Muscle of back (tissue), 11 donors: ENCODE data around the gene TPCN2. TPM values are rescaled to one million over a fixed set of nuclear protein-coding genes. Genes with fewer than 3 reads are reported as not detected.
A peak's percentile ranks its signal among the peaks of the same experiment; 100 is the strongest.
"Not testable (repeated sequence)": the region's sequence is repeated elsewhere in the genome, so short reads cannot be mapped to it uniquely, and the experiment has no call there.

Experiments used
- DNase-seq, 3 donors: peaks; one replicate each; pipeline versions ENCODE4 v3.0.0 to v3.0.0-alpha.2; 2013
- polyA plus RNA-seq, 10 donors: library from polyadenylated mRNA; unstranded; fragments of 120-200 nt; gene quantifications; one replicate each; pipeline ENCODE4 v1.2.1, GENCODE V29; 2013; ENCODE audit not compliant: insufficient read length in 10 of 10

TPCN2 gene
- polyA plus RNA-seq, 10 donors = 5.8 to 10.4 (median 7.7) TPM

- peak in 2 of 3 donors; percentile 24 to 42 for DNase-seq
Measured at GRCh38 chr11:69075421-69076128, 26.8 kb downstream of the TPCN2 start.

GRCh38 chr11:69076129-69076791 lies 27.5 kb downstream of the TPCN2 start:
- no peak for DNase-seq

GRCh38 chr11:69076977-69077376 lies 28.2 kb downstream of the TPCN2 start:
- not testable (repeated sequence) for DNase-seq

GRCh38 chr11:69078508-69078907 lies 29.8 kb downstream of the TPCN2 start:
- no peak for DNase-seq

- no peak for DNase-seq
Measured at GRCh38 chr11:69078930-69079605, 30.3 kb downstream of the TPCN2 start.

- no peak for DNase-seq
Measured at GRCh38 chr11:69079661-69080256, 31.0 kb downstream of the TPCN2 start.

GRCh38 chr11:69080257-69080995 lies 31.7 kb downstream of the TPCN2 start:
- no peak for DNase-seq

DNA sequence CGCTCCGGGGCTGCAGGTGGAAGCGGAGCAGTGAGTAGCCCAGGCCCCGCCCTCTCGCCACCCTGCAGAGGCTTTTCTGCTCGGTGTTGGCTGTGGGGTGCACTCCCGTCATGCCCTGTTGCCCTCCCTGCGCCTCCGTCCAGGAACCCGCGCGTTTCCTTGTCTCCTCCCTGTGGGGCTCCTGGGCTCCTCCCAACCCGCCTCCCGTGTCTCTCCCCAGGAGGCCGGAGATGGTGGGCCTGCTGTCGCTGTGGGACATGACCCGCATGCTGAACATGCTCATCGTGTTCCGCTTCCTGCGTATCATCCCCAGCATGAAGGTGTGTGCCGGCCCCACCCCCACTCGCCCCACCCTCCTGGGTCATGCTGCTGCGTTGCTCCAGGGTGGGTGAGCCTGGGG lies 32.4 kb downstream of the TPCN2 start:
- DNase-seq = no peak

DNA sequence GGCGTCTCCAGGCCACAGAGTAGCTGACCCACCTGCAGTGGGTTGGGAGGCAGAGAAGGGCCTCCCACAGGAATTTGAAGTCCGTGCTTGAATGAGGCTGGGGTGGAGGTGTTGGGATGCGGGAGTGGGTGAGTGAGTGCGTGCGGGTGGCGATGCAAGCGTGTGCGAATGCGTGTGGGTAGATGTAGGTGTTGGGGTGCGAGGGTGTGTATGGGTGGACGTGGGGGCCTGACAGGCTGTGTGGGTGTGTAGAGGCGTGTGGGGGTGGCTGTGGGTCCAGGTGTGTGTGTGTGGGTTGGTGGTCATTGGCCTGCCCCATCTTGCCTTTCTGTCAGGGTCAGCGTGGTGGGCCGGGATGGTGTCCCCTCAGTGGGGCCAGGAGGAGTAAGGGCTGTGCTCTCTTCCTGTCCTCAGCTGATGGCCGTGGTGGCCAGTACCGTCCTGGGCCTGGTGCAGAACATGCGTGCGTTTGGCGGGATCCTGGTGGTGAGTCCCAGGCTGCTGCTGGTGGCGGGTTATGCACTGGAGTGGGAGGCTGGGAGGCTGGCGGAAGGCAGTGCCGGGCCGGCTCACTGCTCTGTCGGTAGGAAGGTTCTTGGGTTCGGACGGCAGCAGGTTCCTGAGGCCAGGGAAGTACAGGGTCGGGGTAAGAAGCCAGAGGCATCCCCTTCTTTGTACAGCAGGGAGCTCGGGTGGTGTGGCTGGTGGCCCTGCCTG lies 35.0 kb downstream of the TPCN2 start:
- DNase-seq = no peak

DNA sequence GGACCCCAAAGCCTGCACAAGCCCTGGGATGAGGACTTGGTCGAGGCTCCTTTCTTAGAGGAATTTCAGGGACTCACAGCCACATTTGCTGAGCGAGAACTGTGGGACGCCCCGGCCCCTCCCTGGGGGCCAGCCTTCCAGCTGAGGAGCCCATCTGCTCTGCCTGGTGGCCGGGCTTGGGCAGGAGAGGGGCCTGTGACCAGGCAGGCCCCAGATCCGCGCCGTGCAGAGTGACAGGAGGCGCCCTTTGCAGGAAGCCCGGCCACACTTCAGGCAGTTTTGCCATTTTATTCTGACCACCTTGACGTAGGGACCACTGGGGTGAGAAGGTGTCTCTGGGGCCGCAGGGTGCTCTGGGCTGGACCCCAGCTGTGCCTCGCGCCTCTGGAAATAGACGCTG lies 35.6 kb downstream of the TPCN2 start:
- no peak for DNase-seq

DNA sequence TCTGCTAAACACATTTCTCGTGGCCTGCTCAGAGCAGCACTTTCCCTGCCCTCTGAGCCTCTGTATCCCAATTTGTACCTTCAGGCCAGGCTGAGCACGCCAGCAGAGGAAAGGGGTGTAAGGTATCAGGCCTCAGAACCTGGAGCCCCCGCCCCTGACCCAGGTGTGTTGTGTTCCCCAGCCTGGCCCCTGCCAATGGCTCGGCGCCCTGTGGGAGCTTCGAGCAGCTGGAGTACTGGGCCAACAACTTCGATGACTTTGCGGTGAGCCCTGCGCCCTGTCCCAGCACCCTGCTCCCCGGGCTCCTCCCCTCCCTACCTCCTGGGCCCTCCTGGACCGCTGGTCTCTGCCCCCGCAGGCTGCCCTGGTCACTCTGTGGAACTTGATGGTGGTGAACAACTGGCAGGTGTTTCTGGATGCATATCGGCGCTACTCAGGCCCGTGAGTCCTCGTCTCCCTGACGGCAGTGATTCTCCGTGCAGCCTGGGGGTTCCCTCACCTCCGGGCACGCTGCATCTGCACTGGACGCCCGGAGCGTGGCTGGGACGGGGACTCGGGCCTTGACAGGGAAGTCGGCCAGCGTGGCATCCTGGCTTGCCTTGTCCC lies 36.9 kb downstream of the TPCN2 start:
- no peak for DNase-seq

DNA sequence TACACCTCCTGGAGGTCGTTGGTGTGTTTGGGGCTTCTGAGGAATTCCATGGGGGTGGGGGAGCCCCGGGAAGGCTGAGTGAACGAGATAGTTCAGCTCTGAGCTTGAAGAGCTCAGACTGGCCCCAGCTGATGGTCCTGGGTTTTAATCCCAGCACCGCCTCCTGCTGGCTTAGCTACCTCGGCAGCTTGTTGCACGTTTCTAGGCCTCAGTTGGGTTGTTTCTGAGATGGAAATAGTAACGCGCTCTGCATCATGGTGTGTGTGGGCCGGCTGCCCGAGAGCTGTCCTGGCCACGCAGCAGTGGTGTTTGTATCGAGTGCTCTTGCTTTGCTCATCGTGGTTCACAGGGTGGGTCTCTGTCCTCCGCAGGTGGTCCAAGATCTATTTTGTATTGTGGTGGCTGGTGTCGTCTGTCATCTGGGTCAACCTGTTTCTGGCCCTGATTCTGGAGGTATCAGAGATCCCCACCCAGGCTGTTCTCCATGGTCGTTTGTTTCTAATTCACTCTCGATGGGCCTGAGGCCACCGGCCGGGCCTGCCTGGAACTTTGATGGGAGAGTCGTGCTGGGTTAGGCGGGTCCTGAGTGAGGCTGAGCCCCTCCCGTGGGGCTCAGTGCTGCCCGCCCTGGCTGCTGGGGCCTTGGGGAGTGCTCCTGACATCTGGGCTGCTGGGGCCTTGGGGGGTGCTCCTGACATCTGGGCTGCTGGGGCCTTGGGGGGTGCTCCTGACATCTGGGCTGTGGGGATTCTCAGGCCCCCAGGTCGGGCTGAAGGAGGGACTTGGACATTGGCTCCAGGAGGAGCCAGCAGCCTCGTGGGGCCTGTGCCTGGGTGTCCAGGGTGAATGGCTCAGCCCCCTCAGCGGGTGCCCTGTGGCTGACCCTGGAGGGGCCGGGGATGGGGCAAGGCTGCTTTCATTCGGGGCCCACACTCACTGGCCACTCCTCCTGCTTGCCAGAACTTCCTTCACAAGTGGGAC lies 37.7 kb downstream of the TPCN2 start:
- peak; percentile 20 to 77 (median 63) for DNase-seq

DNA sequence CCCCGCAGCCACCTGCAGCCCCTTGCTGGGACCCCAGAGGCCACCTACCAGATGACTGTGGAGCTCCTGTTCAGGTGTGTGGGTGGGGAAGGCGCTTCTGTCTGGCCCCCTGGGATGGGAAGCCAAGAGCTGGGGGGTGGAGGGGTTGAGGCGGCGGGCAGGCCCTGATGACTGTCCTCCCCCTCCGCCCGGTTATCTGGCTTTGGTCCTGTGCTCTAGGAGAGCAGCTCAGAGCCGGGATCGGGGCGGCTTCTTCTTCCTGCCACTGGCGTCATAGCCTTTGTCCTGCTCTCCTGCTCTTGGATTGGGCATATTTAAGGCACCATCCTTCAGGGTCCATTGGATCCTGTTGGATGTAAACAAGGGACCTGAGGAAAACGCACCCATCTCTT lies 38.4 kb downstream of the TPCN2 start:
- DNase-seq = no peak

DNA sequence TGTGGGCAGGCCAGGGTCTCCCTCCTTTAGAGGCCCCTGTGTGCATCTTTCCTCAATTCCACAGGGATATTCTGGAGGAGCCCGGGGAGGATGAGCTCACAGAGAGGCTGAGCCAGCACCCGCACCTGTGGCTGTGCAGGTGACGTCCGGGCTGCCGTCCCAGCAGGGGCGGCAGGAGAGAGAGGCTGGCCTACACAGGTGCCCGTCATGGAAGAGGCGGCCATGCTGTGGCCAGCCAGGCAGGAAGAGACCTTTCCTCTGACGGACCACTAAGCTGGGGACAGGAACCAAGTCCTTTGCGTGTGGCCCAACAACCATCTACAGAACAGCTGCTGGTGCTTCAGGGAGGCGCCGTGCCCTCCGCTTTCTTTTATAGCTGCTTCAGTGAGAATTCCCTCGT lies 39.1 kb downstream of the TPCN2 start:
- no peak for DNase-seq

DNA sequence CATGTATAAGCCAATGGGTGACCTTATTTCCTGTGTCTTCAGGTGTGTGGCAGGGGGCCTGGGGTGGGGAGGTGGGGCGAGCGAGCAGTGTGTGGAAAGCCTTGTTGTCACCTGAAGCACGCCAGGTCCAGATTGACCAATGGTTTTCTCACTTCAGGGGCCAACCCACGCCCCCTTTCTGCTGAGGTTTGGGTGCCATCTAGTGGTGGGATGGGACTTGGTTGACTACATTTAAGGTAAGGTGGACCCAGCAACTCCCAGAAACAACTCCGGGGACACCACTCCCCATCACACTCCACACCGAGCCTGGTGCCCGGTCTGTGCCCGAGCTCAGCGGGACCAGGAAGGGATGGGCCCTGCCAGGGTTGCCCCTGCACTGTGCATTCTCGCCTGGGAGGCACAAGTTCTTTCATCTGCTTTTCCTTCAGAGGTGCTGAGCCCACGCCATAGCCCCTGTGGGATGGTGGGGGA lies 40.0 kb downstream of the TPCN2 start:
- DNase-seq = peak; percentile 67 to 84 (median 81)

- DNase-seq = peak in 1 of 3 donors; percentile 58
Measured at GRCh38 chr11:69089258-69089657, 40.5 kb downstream of the TPCN2 start.

DNA sequence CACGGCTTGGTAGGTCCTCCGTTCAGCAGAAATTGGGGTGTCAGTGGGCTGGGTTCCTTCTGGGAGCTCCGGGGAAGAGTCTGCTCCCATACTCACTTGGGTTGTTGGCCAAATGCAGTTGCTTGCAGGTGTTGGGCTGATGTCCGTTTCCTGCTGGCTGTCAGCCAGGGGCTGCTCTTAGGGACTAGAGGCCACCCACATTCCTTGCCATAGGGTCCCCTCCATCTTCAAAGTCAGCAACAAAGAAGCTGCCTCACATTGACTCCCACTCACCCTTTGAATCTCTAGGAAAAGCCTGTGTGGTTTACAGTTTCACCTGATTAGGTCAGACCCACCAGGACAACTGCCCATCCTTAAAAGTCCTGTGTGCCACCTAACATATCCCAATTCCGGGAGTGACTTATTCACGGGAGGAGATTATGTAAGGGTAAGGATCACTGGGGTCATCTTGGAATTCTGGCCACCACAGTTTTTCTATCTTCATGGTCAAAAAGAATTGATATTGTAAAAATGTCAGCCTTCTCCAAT lies 43.0 kb downstream of the TPCN2 start:
- DNase-seq = no peak

GRCh38 chr11:69092263-69092662 lies 43.5 kb downstream of the TPCN2 start:
- no peak for DNase-seq

GRCh38 chr11:69093106-69093505 lies 44.4 kb downstream of the TPCN2 start:
- DNase-seq = no peak
